Measurements from ENCODE around the gene ALCAM.

Gene ALCAM

GRCh38 chr3:105497386-105497785, 130.7 kb downstream of the ALCAM start:
- DNase-seq, result no peak

- peak; percentile 66 to 75 for DNase-seq
Observed at GRCh38 chr3:105499961-105500360, 133.3 kb downstream of the ALCAM start.

GRCh38 chr3:105502333-105502732, 135.6 kb downstream of the ALCAM start:
- DNase-seq, result no peak

GRCh38 chr3:105503191-105503593, 136.5 kb downstream of the ALCAM start:
- DNase-seq, result no peak

GRCh38 chr3:105504440-105504951, 137.8 kb downstream of the ALCAM start:
- DNase-seq, result no peak

- peak; percentile 65 to 70 for DNase-seq
Observed at GRCh38 chr3:105505170-105505569, 138.5 kb downstream of the ALCAM start.

GRCh38 chr3:105511031-105511430, 144.3 kb downstream of the ALCAM start:
- DNase-seq, result no peak

GRCh38 chr3:105512061-105512460, 145.4 kb downstream of the ALCAM start:
- no peak for DNase-seq

GRCh38 chr3:105513042-105513441, 146.3 kb downstream of the ALCAM start:
- no peak for DNase-seq

GRCh38 chr3:105513886-105514285, 147.2 kb downstream of the ALCAM start:
- DNase-seq, result no peak

- peak in 1 of 2 donors; percentile 24 for DNase-seq
Observed at GRCh38 chr3:105515372-105515771, 148.7 kb downstream of the ALCAM start.

- no peak for DNase-seq
Observed at GRCh38 chr3:105516972-105517371, 150.3 kb downstream of the ALCAM start.

- DNase-seq, result no peak
Observed at GRCh38 chr3:105518203-105518602, 151.5 kb downstream of the ALCAM start.

GRCh38 chr3:105518806-105519418, 152.2 kb downstream of the ALCAM start:
- peak; percentile 34 to 84 for DNase-seq

GRCh38 chr3:105521770-105522169, 155.1 kb downstream of the ALCAM start:
- no peak for DNase-seq

- DNase-seq, result no peak
Observed at GRCh38 chr3:105523501-105523900, 156.8 kb downstream of the ALCAM start.

GRCh38 chr3:105525531-105525930, 158.8 kb downstream of the ALCAM start:
- DNase-seq, result no peak

GRCh38 chr3:105526360-105527111, 159.8 kb downstream of the ALCAM start:
- no peak for DNase-seq

- peak; percentile 26 to 40 for DNase-seq
Observed at GRCh38 chr3:105527535-105527934, 160.8 kb downstream of the ALCAM start.

GRCh38 chr3:105527949-105528348, 161.2 kb downstream of the ALCAM start:
- no peak for DNase-seq

- no peak for DNase-seq
Observed at GRCh38 chr3:105528955-105529354, 162.2 kb downstream of the ALCAM start.

- no peak for DNase-seq
Observed at GRCh38 chr3:105529456-105529855, 162.7 kb downstream of the ALCAM start.

GRCh38 chr3:105532251-105532650, 165.5 kb downstream of the ALCAM start:
- DNase-seq, result no peak

GRCh38 chr3:105533960-105534359, 167.3 kb downstream of the ALCAM start:
- DNase-seq, result no peak

Measured in inflammatory macrophage treated with lipopolysaccharide for 1 hour (primary cell).